ENCODE results near the gene JADE3.
"Not testable (repeated sequence)": the region's sequence is repeated elsewhere in the genome, so short reads cannot be mapped to it uniquely, and the experiment has no call there.

The JADE3 gene

GRCh38 chrX:46929439-46930261 is 17.4 kb downstream of the JADE3 start:
- no peak for DNase-seq (ENCODE audit: low read depth in 2 of 3, low spot score in 2 of 3)

DNA sequence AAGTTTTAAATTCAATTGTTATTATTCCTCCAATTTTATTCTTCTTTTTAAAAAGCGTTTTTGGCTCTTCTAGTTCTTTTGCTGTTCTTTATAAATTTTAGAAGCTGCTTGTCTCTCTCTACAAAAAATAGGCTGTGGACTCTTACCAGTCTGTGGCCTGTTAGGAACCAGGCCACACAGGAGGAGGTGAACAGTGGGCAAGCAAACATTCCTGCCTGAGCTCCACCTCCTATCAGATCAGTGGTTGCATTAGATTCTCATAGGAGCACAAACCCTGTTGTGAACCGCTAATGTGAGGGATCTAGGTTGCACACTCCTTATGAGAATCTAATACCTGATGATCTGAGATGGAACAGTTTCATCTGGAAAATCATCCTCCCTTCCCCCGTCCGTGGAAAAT is 23.1 kb downstream of the JADE3 start:
- no peak for DNase-seq (ENCODE audit: low read depth in 2 of 3, low spot score in 2 of 3)

DNA sequence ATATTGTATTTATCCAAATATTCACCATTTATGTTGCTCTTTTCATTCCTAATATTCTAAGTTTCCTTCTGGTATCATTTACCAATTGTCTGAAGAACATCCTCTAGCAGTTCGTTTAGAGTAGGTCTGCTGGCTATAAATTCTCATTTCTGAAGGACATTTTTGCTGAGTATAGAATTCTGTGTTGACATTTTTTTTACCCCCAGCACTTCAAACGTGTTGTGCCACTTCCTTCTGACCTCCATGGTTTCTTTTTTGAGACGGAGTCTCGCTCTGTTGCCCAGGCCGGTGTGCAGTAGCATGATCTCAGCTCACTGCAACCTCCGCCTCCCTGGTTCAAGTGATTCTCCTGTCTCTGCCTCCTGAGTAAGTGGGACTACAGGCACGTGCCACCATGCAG is 26.4 kb downstream of the JADE3 start:
- no peak for DNase-seq (ENCODE audit: low read depth in 2 of 3, low spot score in 2 of 3)

GRCh38 chrX:46941341-46941740 is 29.1 kb downstream of the JADE3 start:
- no peak for DNase-seq (ENCODE audit: low read depth in 2 of 3, low spot score in 2 of 3)

DNA sequence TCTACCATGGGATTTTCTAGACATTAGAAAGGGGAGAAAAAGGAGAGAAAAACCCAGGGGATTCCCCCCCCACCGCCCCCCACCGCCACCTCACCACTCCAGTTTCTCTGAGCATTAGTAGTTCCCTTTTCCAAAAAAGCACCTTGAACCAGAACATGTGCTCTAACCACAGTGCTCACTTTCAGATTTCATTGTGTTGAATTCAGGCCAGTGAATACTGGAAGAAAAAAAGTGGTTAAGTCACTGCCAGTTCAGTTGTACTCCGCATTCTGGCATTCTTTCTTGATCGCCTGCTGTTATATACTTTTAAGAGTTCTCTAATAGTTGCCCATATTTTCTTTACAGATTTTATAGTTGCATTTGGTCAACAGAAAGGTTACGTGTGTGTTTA is 40.9 kb downstream of the JADE3 start:
- DNase-seq (ENCODE audit: low read depth in 2 of 3, low spot score in 2 of 3) = no peak

GRCh38 chrX:46953597-46953996 is 41.4 kb downstream of the JADE3 start:
- DNase-seq (ENCODE audit: low read depth in 2 of 3, low spot score in 2 of 3) = no peak

DNA sequence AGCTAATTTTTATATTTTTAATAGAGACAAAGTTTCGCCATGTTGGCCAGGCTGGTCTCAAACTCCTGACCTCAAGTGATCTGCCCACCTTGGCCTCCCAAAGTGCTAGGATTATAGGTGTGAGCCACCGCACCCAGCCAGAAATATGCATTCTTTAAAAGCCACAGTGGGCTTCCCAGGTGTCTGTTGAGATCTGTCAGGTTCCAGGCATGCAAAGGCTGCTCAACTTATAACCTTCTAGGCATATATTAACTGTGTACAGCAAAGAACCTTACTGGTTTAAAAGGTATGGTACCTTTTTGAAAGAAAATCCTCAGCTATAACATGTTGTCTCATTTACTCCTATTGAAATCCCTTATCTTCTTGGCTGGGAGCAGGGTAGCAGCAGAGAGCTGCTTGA is 42.5 kb downstream of the JADE3 start:
- DNase-seq (ENCODE audit: low read depth in 2 of 3, low spot score in 2 of 3) = no peak

- not testable (repeated sequence) for DNase-seq (ENCODE audit: low read depth in 2 of 3, low spot score in 2 of 3)
These were observed 44.4 kb downstream of the JADE3 start for GRCh38 chrX:46956589-46956988.

DNA sequence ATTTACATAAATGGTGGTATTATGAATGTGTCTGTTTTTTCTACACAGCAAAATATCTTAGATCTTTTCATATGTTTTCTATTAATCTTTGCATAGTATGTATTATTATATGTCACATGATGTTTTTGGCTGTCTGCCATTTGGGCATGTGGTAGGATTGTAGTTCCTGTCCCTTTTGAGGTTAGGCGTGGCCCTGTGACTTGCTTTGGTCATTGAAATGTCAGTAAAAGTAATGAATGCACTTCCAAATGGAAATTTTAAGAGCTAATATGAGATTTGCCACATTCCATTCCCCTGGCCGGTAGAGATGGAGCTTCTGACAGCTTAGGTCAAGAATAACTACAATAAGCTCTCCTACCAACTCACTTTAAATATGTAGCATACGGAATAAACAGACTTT is 45.1 kb downstream of the JADE3 start:
- DNase-seq (ENCODE audit: low read depth in 2 of 3, low spot score in 2 of 3) = no peak

- DNase-seq (ENCODE audit: low read depth in 2 of 3, low spot score in 2 of 3) = no peak
These were observed 46.9 kb downstream of the JADE3 start for GRCh38 chrX:46959101-46959500.

DNA sequence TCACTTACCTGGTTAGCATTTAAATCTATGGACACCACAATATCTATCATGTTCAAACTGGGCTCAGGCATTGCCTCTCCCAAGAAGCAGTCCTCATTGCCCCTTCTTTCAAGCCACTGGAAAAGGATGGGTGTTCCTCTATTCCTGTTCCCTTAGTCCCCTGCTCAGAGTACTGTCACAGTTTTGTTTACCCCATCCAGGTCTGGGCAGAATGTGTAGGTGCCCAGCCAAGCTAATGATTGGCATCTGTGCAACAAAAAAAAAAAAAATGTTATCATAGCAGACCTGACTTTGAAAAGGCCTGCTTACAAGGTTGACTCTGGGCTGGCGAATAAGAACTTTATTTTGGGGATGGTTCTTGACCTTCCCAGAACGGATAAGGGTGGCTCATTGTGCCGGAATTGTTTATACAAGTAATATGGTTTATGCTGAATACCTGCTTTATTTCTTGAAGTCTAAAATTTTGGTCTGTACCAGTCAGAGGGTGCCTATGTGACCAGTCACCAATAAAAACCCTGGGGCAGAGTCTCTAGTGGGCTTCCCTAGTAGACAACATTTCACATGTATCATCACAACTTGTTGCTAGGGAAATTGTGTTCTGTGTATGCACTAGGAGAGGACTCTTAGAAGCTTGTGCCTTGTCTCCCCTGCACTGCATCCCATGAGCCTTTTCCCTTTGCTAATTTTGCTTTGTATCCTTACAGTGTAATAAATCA is 47.9 kb downstream of the JADE3 start:
- DNase-seq (ENCODE audit: low read depth in 2 of 3, low spot score in 2 of 3) = no peak

- no peak for DNase-seq (ENCODE audit: low read depth in 2 of 3, low spot score in 2 of 3)
These were observed 48.9 kb downstream of the JADE3 start for GRCh38 chrX:46961097-46961496.

- DNase-seq (ENCODE audit: low read depth in 2 of 3, low spot score in 2 of 3) = no peak
These were observed 49.5 kb downstream of the JADE3 start for GRCh38 chrX:46961574-46962283.

DNA sequence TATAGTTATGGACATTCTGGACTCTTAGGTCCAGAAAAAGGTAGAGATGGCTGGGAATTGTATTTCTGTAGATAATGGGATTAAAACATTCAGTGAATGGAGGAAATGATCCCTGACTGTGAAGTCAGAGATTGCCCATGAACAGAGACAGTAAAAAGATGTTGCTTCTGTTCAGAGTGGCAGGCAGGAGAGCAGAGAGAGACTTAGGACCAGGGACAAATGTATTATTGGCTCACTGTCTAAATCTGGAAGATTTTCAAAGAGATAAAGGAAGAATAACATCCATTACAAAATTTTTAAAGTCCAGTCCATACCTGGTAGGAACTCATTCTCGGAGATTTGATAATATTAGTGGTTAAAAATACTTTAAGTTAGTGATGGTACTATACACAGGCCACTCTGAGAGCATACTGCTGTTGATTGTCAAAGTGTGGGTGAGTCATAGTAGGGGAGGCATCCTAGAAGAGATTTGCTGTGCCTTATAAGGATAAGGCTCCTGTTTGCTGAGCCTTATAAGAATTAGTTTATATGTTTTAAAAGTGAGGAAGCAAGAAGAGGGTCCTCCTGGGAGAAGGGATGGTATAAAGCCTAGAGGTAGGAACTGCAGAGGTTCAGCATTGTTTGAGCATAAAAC is 53.0 kb downstream of the JADE3 start:
- no peak for DNase-seq (ENCODE audit: low read depth in 2 of 3, low spot score in 2 of 3)

DNA sequence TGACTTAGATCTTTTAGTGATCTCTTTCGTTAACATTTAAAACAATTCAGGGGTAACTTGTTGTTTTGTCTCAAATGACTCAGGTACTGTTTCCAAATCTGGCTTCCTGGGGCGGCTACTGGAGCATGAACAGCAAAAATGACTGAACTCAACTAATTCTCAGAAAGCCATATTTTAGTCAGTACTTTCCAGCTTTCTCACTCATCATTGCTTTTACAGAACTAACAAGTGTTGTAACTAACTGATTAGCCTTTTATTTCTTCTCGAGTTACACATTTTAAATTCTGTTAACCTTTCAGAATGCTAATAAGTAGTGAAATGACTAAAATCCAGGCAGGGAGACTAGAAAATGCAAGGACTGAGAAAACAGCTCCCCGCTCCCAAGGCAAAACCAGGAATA is 55.3 kb downstream of the JADE3 start:
- no peak for DNase-seq (ENCODE audit: low read depth in 2 of 3, low spot score in 2 of 3)

GRCh38 chrX:46977046-46977445 is 64.8 kb downstream of the JADE3 start:
- not testable (repeated sequence) for DNase-seq (ENCODE audit: low read depth in 2 of 3, low spot score in 2 of 3)

DNA sequence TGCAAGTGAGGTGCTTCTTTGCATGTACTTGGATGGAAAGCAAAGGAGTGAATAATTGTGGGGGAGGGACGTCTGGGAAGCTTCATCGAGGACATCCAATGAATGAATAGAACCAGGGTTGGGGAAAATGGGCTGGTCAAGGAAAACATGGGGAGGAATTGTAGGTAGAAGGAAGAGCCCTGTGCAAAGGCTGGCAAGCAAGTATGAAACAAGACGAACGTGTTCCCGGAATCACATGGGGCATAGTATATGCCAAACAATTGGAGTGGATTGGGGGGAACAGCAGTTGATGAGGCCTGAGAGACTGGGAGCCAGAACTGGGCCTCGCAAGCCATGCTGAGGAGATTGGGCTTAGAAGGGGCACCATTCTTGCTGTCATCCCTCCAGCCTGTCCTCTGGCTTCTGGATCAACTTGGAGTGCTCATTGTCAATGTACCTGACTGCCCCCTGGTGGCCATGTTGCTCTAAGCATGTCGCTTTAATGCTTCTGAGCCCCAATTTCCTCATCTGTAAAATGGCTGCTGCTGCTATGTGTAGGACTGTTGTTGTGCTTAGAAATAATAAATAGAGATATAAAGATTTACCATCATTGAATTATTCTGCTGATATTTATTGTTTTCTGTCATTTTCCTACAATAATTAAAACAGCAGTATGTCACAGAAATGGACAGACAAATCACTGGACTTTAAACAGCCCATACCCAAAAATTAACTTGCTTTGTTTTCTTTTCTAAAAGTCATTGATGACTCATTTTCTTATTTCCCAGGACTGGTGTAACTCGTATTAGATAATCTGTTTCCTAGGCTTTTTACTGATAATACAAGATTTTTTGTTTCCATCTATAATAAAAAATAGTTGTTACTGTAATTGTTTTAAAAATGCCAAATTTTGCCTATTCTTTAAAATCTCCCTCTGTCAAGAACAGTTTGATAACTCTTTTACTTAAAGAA is 66.4 kb downstream of the JADE3 start:
- DNase-seq (ENCODE audit: low read depth in 2 of 3, low spot score in 2 of 3) = peak; percentile 22 to 66 (median 48)

- no peak for DNase-seq (ENCODE audit: low read depth in 2 of 3, low spot score in 2 of 3)
These were observed 72.5 kb downstream of the JADE3 start for GRCh38 chrX:46984705-46985104.

DNA sequence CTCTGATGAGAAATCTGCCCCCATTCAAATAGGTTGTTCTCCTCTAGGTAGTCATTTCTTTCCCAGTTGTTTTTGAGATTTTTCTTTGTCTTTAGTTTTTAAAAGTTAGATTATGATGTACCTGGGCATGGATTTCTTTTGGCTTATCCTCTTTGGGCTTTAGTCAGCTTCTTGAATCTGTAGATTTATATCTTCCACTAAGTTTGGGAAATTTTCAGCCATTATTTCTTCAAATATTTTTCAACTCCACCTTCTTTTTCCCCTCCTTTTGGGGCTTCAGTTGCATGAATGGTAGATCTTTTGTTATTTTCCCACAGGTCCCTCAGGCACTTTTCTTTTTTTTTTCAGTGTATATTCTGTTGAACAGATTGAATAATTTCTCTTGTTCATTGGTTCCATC is 77.3 kb downstream of the JADE3 start:
- DNase-seq (ENCODE audit: low read depth in 2 of 3, low spot score in 2 of 3) = no peak

- no peak for DNase-seq (ENCODE audit: low read depth in 2 of 3, low spot score in 2 of 3)
These were observed 79.4 kb downstream of the JADE3 start for GRCh38 chrX:46991664-46992063.
